ENCODE data around the gene CISD3.

The CISD3 gene

GRCh38 chr17:38729886-38730525, at the start of gene CISD3:
Gene CISD3, plus strand, starts transcription at chr17:38730341. Its CDS starts 18 bp downstream, at chr17:38730359.
- DNase-seq, result peak; percentile 69 to 87 (median 74)

- no peak for DNase-seq
Observed at GRCh38 chr17:38681096-38681495, 49.0 kb upstream of the CISD3 start.

DNA sequence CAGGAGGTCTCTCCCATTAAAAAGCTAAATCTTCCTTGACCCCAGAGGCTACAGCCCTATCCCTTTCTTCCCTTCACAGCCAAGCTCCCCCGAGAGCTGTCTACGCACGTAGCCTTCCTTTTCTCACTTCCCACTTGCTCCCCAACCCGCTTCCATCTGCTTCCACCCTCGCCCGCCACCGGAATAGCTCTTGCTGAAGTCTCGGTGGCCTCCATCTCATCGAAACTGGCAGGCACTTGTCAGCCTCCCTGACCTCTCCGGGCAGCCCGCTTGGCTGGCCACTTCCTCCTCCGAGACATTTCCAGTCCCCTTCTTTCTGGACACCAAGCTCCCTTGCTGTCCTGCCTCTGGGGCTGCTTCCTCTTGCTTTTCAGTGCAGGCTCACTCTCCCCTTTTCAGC, 44.6 kb upstream of the CISD3 start:
- DNase-seq, result no peak

GRCh38 chr17:38687286-38687685, 42.9 kb upstream of the CISD3 start:
- DNase-seq, result no peak

GRCh38 chr17:38690386-38690785, 39.8 kb upstream of the CISD3 start:
- DNase-seq, result no peak

DNA sequence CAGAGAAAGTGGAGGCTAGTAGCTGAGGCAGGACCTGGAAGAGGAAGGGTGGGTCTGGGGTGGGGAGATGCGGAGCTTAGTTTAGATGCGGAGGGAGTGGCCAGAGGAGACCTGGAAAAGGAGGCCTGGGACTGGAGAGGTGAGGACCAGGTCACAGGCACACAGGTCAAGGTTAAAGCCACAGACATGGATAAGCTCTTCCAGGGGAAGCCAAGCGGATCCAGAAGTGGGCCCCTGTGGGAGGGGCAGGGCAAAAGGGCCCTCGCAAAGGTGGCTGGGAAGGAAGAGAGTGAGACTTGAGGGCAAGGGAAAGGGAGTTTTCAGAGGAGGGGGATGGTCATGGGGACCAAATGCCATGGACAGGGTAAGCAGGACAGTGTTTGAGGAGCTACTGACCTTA, 39.0 kb upstream of the CISD3 start:
- no peak for DNase-seq

- DNase-seq, result no peak
Observed at GRCh38 chr17:38693700-38694329, 36.3 kb upstream of the CISD3 start.

DNA sequence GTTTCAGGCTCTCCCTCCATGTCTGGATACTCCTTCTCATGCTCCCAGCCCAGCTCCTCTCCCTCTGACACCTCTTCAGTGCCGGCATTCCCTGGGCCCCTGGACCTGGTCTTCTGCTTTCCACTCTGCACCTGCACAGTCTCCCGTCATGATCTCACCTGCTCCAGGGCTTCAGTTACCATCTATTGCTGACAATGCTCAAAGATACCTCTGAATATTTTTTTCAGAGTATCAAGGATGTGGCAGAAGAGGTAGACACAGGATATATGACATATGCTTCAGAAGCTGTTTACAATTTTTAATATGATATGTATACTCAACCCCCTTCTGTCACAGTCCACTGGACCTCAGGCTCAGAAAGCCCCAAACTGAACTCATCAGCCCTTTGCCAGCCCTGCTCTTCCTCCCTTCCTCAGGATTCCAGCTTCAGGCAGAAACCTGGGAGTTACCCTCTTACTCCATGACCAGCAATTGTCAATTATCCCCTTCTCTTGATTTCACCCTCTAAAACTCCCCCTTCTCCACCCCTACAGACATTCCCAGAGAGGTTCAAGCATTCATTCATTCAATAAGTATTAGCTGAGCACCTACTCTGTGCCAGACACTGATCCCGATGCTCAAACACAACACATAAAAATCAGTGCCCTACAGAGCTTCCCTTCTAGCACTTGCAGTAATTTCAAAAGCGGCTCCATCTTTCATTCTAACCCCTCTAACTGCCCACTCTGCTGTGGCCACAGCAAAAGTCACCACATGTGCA, 32.9 kb upstream of the CISD3 start:
- DNase-seq, result peak in 2 of 6 experiments; percentile 20 to 33

DNA sequence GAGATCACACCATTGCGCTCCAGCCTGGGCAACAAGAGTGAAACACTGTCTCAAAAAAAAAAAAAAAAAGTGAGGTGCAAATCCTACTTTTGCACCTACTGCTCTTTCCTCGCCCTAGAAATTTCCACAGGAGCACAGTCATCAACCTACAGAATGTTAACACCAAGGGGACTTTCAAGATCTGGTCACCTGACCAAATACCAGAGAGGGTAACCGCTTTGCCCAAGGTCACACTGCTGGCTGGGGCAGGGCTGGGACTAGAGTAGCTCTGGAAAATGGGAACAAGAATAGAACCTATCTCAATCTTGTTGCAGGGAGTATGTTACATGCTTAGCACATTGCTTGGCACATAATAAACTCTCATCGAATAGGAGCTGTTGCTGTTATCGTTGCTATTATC, 31.4 kb upstream of the CISD3 start:
- DNase-seq, result no peak

- peak; percentile 57 to 84 (median 67) for DNase-seq
Observed at GRCh38 chr17:38701504-38702165, 28.5 kb upstream of the CISD3 start.

DNA sequence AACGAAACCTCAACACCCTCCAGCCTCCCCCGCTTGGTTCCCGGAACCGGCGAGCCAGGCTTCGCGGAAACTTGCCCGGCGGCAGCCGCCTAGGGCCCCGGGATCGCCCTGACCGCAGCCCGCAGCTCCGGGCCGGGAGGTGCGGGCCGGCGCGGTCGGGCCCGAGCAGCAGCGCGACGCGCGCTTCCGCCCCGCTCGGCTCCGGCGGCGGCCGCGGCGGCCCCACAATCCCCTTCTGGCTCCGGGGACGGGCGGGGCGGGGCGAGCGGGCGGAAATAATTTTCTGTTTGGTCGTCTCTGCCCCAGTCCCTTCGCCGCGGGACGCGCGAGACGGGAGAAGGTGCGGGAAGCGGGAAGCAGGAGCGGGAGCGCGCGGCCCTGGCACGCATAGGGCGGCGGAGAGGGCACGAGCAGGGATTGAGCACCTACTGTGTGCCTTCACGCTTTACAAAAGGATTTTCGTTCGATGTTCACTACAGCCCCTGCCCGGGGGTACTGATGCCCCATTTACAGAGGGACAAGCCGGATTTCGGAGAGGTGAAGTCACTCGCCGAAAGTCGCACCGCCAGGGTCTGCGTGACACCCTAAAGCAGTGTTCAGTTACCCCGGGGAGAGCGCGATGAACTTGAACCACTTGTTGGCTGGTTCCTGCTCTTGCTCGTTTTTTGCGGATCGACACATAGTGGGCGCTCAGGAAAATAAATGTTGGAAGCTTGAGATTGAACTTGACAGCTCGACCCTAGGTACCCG, 27.8 kb upstream of the CISD3 start:
- DNase-seq, result peak; percentile 67 to 82 (median 76)

GRCh38 chr17:38702916-38703741, 27.0 kb upstream of the CISD3 start:
- peak in 2 of 6 experiments; percentile 31 to 57 for DNase-seq

DNA sequence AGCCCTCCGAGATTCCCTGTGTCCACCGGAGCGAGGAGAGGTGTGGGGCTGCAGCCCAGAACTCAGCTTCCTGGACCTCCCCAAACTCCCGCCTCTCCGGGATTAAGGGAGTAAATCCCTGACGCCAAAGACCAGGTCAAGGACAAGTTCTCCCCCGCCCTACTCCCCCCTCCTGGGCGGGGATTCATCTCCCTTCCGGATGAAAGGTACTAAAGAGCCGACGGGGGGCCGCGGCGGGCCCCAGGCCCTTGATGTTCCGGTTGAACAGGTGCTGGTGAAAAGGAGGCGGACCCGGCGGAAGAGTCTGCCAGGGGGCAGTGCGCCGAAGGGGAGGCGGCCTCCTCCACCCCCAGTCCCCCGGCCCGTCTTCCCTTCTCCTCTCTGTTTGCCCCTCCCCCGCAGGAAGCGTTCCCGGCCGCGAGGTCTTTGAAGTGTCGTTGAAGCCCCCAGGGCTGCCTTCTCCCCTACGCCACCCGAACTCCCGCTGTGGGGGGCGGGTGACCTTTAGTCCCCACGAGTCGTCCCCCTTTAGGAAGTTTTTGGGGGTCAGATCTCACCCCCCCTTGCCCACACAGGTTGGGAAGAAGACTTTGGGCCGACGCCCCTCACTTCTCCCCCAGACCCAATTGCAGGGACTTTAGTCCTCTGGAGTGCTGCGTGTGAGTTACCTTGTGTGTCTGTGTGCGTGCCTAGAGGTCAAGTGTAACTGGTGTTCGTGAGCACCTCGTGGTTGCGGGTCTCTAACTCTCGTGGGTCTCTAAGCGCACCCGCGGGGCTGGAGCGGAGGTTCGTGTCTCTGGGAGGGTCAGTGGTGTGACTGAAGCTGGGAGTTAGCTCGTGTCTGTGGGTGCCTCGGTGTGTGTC, 26.2 kb upstream of the CISD3 start:
- peak; percentile 51 to 72 (median 62) for DNase-seq

DNA sequence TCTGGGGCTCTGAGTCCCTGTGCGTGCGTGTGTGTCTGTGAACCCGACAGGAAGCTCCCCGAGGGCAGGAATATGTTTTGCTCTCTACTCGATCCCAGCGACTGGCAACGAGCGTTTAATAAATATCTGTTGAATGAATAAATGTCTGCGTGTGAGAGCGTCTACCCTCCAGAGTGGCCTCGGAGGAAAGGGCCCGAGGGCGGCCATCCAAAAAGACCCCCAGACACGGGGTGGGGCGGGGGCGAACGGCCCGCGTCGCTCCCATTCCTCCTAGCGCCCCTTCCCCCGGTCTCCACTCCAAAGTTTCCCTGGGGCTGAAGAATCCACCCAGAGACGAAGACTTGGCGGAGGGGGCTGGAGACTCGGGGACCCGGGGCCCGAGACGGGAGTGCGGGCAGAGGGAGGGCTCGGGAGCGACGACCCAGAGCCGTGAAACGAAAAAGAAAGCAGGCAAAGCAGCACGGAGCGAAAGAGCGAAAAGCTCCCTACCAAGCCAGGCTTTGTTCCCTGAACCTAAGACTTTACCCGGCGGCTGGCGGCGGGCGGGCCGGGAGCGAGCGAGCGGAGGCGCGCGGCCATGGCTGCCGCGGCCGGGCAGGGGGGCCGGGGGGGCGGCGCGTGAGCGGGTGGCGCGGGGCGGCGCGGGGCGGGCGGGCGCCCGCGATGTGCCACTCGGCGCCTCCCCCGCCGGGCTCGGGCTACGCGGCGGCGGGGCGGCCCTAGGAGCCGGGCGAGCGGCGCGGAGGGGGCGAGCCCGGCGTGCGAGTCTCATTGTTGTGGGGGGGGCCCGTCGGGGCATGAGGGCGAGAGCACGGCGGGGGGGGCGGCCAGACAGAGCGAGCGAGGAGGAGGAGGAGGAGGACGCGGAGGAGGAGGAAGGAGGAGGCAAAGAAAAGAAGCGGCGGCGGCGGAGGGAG, 25.3 kb upstream of the CISD3 start, which contains the start of gene MLLT6:
TSS of gene MLLT6 (plus strand) at position 668 of the 917 bp plus-strand sequence. CDS start 360 bp downstream, outside the sequence.
- peak; percentile 73 to 84 (median 78) for DNase-seq

DNA sequence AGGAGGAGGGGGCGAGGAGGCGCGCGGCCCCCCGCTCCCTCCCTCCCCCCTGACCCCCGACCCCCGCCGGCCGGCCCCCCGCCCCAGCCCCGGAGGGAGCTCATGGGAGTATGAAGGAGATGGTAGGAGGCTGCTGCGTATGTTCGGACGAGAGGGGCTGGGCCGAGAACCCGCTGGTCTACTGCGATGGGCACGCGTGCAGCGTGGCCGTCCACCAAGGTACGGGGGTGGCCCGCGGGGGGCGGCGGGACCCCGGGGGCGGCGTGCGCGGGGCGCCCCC, 24.7 kb upstream of the CISD3 start:
- peak in 2 of 6 experiments; percentile 53 to 61 for DNase-seq

- DNase-seq, result peak in 4 of 6 experiments; percentile 27 to 59 (median 50)
Observed at GRCh38 chr17:38705803-38706504, 24.2 kb upstream of the CISD3 start.

- DNase-seq, result peak in 4 of 6 experiments; percentile 20 to 43 (median 24)
Observed at GRCh38 chr17:38706505-38707216, 23.5 kb upstream of the CISD3 start.
